ENCODE results near the gene ZCCHC24.

GRCh38 chr10:79468015-79468560, 22.7 kb upstream of the ZCCHC24 start:
- no peak for TF ChIP-seq POLR2A (IDR thresholded peaks at IDR 0.05)
- no peak for TF ChIP-seq POLR2AphosphoS5 (IDR thresholded peaks at IDR 0.05)
